Body of pancreas (tissue), 4 donors: Measurements from ENCODE around the gene RASSF5.

ENCODE experiments used
- CTCF ChIP-seq, 7 experiments: fragments of 450-650 bp in 4 of 7; fragments of 200-600 bp in 3 of 7; sonication (generic) in 3 of 7; IDR thresholded peaks; one replicate each; pipeline ENCODE4 v1.5.1; 2016 to 2019; ENCODE audit warnings: antibody characterized with exemption in 7 of 7
- POLR2A ChIP-seq, 3 donors: fragments of 450-650 bp; IDR thresholded peaks; one replicate each; pipeline ENCODE4 v1.6.1; 2016; ENCODE audit warnings: antibody characterized with exemption in 3 of 3, mild to moderate bottlenecking in 2 of 3

GRCh38 chr1:206572835-206573234 lies 65.5 kb downstream of the RASSF5 start:
- TF ChIP-seq CTCF (IDR thresholded peaks at IDR 0.05) (no peak), POLR2A (IDR thresholded peaks at IDR 0.05) (no peak)
